NCI-H2196 (cell line): ENCODE results near the gene KRT15.

Source experiments
- DNase-seq: peaks from one replicate; lab custom pipeline; 2025; ENCODE audit not compliant: unreplicated experiment; lab: John Stamatoyannopoulos, UW

KRT15 gene

GRCh38 chr17:41518789-41519449 is at the start of gene KRT15:
Gene KRT15, minus strand, starts transcription at chr17:41518890. Its CDS starts 63 bp downstream, at chr17:41518827.
- DNase-seq: peak; percentile 16

- DNase-seq: no peak
These were observed 48.6 kb upstream of the KRT15 start for GRCh38 chr17:41567317-41567716.

GRCh38 chr17:41565338-41565737 is 46.6 kb upstream of the KRT15 start:
- DNase-seq: no peak

DNA sequence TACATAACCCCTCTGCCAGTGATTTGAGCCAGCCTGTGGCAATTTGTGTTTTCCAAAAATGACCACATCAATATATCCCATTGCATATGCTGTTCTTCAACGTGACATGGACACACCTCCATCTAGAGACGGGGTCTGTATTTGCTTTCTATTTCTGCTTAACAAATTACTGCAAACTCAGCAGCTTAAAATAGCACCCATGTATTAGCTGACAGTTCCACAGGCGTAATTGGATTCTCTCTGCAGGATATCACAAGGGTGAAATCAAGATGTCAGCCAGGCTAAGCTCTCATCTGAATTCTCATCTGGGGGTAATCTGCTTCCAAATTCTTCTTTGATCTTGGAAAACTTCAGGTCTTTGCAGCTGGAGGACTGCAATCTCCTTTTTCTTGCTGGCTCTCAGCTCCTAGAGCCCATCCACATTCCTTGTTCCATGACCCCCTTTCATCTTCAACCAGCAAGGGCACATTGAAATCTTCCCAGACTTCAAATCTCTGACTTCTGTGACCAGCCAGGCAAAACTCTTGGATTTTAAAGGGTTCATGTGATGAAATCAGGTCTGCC is 45.0 kb upstream of the KRT15 start:
- no peak for DNase-seq

GRCh38 chr17:41561554-41561953 is 42.9 kb upstream of the KRT15 start:
- no peak for DNase-seq

- DNase-seq: no peak
These were observed 40.9 kb upstream of the KRT15 start for GRCh38 chr17:41559548-41559947.

- no peak for DNase-seq
These were observed 38.2 kb upstream of the KRT15 start for GRCh38 chr17:41556931-41557330.

DNA sequence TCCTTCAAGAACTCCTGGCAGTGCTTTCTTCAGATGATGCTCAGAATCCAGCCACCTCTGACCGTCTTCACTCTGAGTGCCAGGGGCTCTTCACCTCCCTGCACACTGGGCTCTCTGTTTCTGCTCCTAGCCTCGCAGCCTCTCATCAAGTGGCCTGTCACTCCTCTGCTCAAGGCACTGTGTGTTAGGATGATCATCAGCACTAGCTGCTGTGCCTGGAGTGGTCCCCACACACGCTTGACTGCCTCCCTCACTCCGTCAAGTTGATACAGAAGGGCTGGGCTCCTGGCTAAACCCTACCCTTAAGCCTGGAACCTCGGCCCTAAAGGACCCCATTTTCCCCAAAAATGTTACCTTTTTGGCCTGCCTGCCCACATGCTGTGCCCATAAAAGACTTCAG is 37.6 kb upstream of the KRT15 start:
- DNase-seq: no peak

- DNase-seq: no peak
These were observed 36.6 kb upstream of the KRT15 start for GRCh38 chr17:41555105-41555887.

DNA sequence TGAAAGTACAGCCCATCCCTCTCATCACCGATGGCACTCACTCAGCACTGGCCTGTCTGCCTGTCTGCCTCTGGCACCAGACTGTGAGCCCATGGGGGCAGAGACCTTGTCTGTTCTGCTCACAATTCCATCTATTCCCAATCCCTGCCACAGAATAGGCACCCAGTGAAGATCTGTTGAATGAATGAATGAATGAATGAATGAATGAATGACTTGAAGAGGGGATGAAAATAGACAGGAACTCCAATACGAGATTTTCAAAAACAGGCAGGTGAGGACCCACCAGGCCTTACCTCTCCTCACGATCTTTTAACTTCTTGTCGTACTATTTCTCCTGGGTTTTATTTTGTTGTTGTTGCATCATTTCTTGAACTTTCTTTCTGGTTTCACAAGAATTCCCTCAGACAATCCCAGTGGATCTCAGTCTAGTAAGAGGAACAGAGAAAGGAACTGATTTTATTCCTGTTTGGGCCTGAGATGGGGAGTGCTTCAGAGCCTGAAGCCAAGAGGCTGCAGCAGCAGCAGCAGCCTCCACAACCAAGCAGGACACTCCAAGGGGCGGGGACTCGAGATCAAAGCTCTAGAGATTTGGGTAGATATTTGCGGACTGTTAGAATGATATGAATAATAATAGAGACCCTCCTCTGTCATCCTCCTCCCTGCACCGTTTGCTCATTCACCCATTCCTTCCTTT is 35.4 kb upstream of the KRT15 start:
- no peak for DNase-seq

DNA sequence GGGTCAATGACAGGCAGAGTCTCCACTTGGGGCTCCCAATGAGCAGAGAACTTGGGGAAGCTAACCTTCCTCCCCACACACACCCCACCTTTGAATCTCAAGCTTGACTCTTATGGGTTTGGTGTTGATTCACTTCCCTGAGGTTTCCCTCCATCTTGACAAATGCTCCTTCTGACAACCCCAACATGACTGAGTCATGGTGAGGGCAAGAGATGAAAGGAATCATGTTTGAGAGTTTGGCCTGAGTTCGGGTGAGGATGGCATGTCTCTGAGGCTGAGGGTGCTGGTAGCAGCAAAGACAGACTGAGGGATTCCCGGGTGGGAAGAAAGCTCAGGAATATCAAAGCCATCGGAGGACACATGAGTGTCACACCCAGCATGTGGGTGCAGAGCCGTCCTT is 34.5 kb upstream of the KRT15 start:
- DNase-seq: no peak

GRCh38 chr17:41552455-41552854 is 33.8 kb upstream of the KRT15 start:
- no peak for DNase-seq

GRCh38 chr17:41551365-41551764 is 32.7 kb upstream of the KRT15 start:
- DNase-seq: no peak

DNA sequence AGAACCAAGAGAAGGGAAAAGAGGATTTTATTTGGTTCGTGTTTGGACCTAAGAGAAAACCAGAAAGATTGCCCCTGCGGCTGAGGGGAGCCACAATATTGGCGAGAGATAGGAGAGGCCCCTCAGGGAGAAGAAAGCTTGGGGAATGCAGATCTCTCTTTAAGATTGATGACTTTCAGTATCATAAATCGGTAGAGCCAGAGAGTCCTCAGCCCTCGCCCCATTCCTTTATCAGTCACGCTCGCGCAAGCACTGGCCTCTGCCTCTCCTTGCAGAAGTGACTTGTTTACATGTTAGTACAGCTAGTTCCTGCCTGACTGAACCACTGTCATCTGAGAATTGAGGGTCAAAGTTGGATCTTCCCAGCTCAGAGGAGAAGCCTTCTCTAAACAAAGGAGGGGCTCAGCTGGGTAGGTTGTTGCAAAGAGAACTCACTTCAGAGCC is 30.9 kb upstream of the KRT15 start:
- no peak for DNase-seq

DNA sequence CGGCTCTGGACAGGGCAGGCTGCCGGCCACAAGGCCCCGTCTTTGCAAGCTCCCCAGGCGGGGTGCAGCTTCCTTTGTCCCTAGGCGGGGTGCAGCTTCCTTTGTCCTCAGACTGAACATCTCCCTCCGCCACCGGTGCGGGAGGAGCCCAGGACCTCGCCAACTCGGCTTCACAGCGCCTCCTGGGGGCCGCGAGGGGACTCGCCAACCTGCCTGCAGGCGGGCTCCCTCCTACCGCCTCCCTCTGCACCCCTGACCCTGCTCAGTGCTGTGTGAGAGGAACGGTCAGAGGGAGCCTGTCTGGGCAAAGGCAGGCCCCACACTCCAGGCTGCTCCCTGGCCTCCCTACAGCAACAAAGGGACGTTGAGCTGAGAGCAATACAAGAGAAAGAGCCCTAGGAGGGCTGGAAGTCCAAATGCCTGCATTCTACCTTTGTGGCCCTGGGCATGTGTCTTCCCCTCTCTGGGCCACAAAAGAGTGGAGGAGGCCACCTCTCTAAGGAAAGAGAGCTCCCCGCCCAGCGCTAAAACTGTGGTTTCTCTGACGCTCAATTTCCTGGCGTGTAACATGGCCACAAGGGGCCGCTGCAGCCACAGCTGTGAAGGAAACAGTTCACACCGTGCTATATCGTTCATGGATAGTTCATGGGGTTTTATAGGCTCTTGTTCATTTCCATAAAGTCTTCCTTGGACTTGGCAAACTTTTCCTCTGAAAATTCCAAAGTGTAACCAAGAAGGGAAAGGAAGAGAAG is 30.3 kb upstream of the KRT15 start:
- peak; percentile 76 for DNase-seq

DNA sequence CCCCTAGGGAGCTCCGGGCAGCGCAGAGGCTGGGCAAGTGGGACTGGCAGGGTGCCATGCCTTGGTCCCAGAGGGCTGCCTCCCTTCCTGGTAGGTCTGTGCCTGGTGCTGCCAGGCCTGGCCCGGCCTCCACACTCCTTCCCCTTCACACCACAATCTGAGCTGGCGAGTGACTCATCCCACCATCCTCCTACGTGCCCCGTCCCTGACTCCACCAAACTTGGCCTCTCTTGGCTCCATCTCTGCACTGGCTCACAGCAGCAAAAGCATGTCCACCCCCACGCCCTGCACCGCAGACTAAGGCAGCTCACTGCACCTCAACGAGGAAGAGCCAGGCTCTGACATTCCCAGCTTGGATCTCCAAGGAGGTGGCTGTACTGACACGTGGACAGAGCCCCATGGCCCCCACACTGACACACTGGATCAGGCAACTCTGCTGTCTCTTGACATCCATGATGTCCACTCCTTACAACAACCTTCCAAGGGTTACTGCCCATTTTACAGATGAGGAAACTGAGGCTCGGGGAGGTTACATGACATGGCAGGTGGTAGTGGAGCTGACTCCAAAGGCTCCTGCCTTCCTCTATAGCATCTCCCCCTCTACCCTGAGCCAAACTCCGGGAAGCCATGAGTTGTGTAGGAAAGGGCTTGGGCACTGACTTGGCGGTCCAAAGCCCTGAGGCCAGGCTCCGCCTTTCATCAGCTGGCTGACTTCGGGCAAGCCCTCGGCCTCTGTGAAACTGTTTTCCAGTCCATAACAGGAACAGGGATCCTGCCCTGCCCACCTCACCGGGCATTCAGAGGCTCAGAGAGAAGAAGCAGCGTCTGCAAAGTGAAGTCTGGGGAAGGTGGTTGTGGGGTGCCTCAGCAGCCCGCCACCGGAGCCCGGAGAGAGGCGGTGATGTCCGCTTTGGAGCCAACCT is 29.5 kb upstream of the KRT15 start:
- peak; percentile 18 for DNase-seq

- DNase-seq: no peak
These were observed 28.7 kb upstream of the KRT15 start for GRCh38 chr17:41547378-41547841.

DNA sequence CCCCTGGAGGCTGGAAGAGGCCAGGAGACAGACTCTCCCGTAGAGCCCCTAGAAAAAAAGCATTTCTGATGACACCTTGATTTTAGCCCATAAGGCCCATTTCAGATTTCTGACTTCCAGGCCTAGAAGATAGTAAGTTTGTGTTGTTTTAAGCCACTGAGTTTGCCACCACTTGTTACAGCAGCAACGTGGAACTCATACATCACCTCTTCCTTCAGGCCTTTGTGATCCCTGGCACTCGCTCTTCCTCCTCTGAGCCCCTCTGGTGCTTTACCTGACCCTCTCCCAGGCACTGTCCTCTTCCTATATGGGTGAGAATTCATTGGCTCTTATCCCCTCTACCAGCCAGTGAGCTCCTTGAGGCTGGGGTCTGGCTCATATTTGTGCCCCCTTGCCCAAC is 28.1 kb upstream of the KRT15 start:
- DNase-seq: no peak

DNA sequence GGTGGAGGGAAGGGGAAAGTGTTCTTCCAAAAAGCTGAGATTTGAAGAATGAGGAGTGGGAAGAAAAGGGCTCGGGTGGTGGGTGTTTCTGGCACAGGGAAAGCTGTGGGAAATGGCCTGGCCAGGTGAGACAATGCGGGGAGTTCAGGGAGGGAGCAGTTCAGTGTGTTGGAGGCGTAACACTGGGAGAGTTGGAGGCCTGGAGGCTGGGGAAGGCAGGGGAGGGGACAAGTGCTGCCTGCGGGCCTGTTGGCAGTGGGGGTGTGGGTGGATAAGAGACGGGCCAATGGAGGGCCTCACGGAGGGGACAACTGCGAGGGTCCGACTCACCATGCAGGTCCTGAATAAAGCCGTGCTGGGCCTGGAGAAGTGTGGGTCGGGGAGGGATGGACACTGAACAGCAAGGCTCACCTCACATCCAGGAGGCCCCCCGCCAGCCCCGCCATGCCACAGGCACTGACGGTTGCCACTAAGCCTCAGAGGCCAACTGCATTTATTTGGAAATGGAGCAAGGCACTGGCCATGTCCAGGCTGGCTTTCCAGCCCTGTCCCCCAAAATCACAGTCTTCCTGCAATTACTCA is 27.2 kb upstream of the KRT15 start:
- no peak for DNase-seq
